Activated naive CD4-positive, alpha-beta T cell treated with anti-CD3 and anti-CD28 coated beads, Interleukin-2, amount 50 U/mL, for 72 hours (primary cell): ENCODE results near the gene RNASE12. TPM values are rescaled to one million over a fixed set of nuclear protein-coding genes. Genes with fewer than 3 reads are reported as not detected.

Experiments used
- total RNA-seq, 2 donors: library from RNA; stranded (reverse); gene quantifications; one replicate each; pipeline ENCODE4 v1.2.3, GENCODE V29; 2022

The RNASE12 gene
- total RNA-seq, 2 donors from 2014 or later, result not detected

Other genes with a start within 250 kb of the RNASE12 start
- 100 to 1,000 TPM in 1 of 2 donors, 10 to 100 TPM in 1; 45.9 to 121 TPM for gene PARP2, start 247.7 kb downstream of the RNASE12 start, total RNA-seq
- gene TEP1, start 177.9 kb downstream of the RNASE12 start, total RNA-seq, result 10 to 100 TPM; 43.3 to 69.8 TPM
- under 1 TPM; 0.04 to 0.09 TPM for gene KLHL33, start 155.2 kb downstream of the RNASE12 start, total RNA-seq
- 10 to 100 TPM; 43.3 to 58.6 TPM for gene OSGEP, start 136.6 kb downstream of the RNASE12 start, total RNA-seq
- gene APEX1, start 136.2 kb downstream of the RNASE12 start, total RNA-seq, result 100 to 1,000 TPM; 171 to 234 TPM
- gene PIP4P1, start 129.9 kb downstream of the RNASE12 start, total RNA-seq, result 10 to 100 TPM; 29.1 to 90.2 TPM
- gene PNP, start 122.0 kb downstream of the RNASE12 start, total RNA-seq, result 100 to 1,000 TPM; 167 to 241 TPM
- under 1 TPM; 0.43 to 0.71 TPM for gene RNASE10, start 85.8 kb downstream of the RNASE12 start, total RNA-seq
- not detected for gene RNASE9, start 30.3 kb downstream of the RNASE12 start, total RNA-seq
- gene RNASE11, start 3.4 kb downstream of the RNASE12 start, total RNA-seq, result not detected
- not detected for gene OR6S1, start 50.3 kb upstream of the RNASE12 start, total RNA-seq
- gene RNASE4, start 93.2 kb upstream of the RNASE12 start, total RNA-seq, result under 1 TPM; 0.23 to 0.60 TPM
- 1 to 10 TPM in 1 of 2 donors, under 1 TPM in 1; 0.48 to 4.1 TPM for gene ANG, start 97.4 kb upstream of the RNASE12 start, total RNA-seq
- not detected for gene EDDM3A, start 154.5 kb upstream of the RNASE12 start, total RNA-seq
- gene EDDM3B, start 177.0 kb upstream of the RNASE12 start, total RNA-seq, result not detected
- gene RNASE6, start 189.9 kb upstream of the RNASE12 start, total RNA-seq, result under 1 TPM; 0.39 to 0.66 TPM
- gene RNASE1, start 211.5 kb upstream of the RNASE12 start, total RNA-seq, result not detected